Mammary epithelial cell (primary cell): ENCODE data around the gene SLC25A44.

ENCODE experiments used
- CTCF ChIP-seq, 2 donors: IDR thresholded peaks in 1 of 2; conservative IDR thresholded peaks in 1 of 2; 2 replicates each; pipeline ENCODE4 v1.5.1; 2011 to 2012; ENCODE audit warnings: inconsistent platforms in 2 of 2, low read length in 2 of 2, mild to moderate bottlenecking in 2 of 2, control low read depth in 1 of 2, low read depth in 1 of 2; ENCODE audit not compliant: insufficient read depth in 1 of 2; ENCODE audit errors: extremely low read depth in 1 of 2
- EZH2 ChIP-seq: IDR thresholded peaks from 2 replicates; pipeline ENCODE4 v1.6.1; 2012; ENCODE audit warnings: low read length, inconsistent platforms, borderline replicate concordance

- TF ChIP-seq CTCF (conservative IDR thresholded peaks at IDR 0.05 in 1 of 2, IDR thresholded peaks at IDR 0.05 in 1 of 2; ENCODE audit: extremely low read depth in 1 of 2, insufficient read depth in 1 of 2, low read depth in 1 of 2, low read length in 2 of 2) (no peak), EZH2 (no peak)
Observed at GRCh38 chr1:156260896-156261295, 67.0 kb downstream of the SLC25A44 start.
